ENCODE results near the gene DLGAP1.

DNA sequence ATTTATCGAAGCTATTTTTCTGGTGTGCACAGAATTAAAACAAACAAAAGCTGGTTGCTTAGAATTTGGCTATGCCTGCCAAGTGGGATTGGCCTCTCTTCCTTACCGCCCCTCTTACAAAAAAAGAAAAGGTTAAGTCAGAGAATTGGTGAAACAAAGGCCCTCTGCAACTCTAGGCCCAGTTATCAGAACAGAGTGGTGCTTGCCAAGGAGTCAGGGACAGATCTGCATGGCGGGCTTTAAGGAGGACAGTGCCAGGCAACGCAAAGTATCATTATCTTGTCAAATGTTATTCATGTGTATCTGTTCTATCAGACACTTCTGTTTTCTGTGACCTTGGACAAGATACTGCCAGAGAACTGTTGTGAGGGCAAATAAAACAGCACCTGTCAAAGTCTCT, 926.9 kb downstream of the DLGAP1 start:
- TF ChIP-seq JUND (IDR thresholded peaks at IDR 0.05) (no peak), SIN3A (IDR thresholded peaks at IDR 0.05; ENCODE audit: borderline replicate concordance, low read depth, low read length) (no peak), MXI1 (IDR thresholded peaks at IDR 0.05; ENCODE audit: low read depth, low read length) (no peak), TCF12 (IDR thresholded peaks at IDR 0.05) (no peak), POLR2AphosphoS5 (IDR thresholded peaks at IDR 0.05; ENCODE audit: low read depth, low read length) (no peak), SMC3 (IDR thresholded peaks at IDR 0.05; ENCODE audit: low read depth, low read length) (no peak), RAD21 (IDR thresholded peaks at IDR 0.05; ENCODE audit: low read length) (no peak), EP300 (IDR thresholded peaks at IDR 0.05; ENCODE audit: borderline replicate concordance in 1 of 2, low read depth in 1 of 2, low read length in 1 of 2) (no peak), RFX5 (IDR thresholded peaks at IDR 0.05; ENCODE audit: low read length) (no peak), TAF1 (IDR thresholded peaks at IDR 0.05; ENCODE audit: borderline replicate concordance, low read depth, low read length) (no peak), GABPA (IDR thresholded peaks at IDR 0.05; ENCODE audit: low read depth) (no peak)
- TF ChIP-seq, protein P1, sequence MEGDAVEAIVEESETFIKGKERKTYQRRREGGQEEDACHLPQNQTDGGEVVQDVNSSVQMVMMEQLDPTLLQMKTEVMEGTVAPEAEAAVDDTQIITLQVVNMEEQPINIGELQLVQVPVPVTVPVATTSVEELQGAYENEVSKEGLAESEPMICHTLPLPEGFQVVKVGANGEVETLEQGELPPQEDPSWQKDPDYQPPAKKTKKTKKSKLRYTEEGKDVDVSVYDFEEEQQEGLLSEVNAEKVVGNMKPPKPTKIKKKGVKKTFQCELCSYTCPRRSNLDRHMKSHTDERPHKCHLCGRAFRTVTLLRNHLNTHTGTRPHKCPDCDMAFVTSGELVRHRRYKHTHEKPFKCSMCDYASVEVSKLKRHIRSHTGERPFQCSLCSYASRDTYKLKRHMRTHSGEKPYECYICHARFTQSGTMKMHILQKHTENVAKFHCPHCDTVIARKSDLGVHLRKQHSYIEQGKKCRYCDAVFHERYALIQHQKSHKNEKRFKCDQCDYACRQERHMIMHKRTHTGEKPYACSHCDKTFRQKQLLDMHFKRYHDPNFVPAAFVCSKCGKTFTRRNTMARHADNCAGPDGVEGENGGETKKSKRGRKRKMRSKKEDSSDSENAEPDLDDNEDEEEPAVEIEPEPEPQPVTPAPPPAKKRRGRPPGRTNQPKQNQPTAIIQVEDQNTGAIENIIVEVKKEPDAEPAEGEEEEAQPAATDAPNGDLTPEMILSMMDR (IDR thresholded peaks at IDR 0.05): no peak
- TF ChIP-seq, protein P2, sequence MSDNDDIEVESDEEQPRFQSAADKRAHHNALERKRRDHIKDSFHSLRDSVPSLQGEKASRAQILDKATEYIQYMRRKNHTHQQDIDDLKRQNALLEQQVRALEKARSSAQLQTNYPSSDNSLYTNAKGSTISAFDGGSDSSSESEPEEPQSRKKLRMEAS (IDR thresholded peaks at IDR 0.05; ENCODE audit: low read depth): no peak
- TF ChIP-seq, protein P3, sequence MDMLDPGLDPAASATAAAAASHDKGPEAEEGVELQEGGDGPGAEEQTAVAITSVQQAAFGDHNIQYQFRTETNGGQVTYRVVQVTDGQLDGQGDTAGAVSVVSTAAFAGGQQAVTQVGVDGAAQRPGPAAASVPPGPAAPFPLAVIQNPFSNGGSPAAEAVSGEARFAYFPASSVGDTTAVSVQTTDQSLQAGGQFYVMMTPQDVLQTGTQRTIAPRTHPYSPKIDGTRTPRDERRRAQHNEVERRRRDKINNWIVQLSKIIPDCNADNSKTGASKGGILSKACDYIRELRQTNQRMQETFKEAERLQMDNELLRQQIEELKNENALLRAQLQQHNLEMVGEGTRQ (IDR thresholded peaks at IDR 0.05; ENCODE audit: borderline replicate concordance, low read depth, low read length): no peak
